Astrocyte (in vitro differentiated cells and primary cell): ENCODE results near the gene SDSL.

Source experiments
- EZH2 ChIP-seq: IDR thresholded peaks from 2 replicates; pipeline ENCODE4 v1.6.1; 2012; ENCODE audit warnings: mild to moderate bottlenecking, low read length, inconsistent platforms; ENCODE audit not compliant: insufficient read depth
- TF ChIP-seq, protein P1 (sequence below): IDR thresholded peaks from 2 replicates; pipeline ENCODE4 v1.5.1; 2011; ENCODE audit warnings: low read depth, mild to moderate bottlenecking, inconsistent platforms, low read length, moderate library complexity; ENCODE audit not compliant: insufficient read depth

DNA sequence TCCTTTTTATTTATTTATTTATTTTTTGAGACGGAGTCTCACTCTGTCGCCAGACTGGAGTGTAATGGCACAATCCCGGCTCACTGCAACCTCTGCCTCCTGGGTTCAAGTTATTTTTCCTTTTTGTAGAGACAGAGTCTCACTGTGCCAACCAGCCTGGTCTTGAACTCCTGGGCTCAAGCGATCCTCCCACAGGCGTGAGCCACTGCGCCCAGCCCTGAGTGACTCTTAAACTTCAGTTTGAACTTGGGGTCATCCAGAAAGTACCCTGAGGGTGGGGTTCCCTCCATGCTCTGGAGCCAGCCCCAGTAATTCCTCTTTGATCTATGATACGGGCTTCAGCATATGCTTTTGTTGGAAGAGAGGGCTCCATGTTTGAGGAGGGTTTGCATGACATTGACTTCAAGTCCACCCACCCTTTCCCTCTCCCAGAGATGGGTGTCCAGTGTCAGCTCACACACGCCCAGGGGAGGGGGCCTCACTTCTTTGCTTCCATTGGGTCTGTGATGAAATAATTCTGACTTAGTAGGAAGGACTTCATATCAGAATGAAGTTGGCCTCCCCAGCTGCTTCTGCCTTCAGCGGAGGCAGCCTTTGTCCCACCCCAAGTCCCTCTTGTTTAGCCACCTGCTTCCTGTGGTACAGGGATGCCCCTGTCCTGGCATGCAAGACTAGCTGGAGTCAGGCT lies 30.4 kb upstream of the SDSL start:
- TF ChIP-seq, protein P1, sequence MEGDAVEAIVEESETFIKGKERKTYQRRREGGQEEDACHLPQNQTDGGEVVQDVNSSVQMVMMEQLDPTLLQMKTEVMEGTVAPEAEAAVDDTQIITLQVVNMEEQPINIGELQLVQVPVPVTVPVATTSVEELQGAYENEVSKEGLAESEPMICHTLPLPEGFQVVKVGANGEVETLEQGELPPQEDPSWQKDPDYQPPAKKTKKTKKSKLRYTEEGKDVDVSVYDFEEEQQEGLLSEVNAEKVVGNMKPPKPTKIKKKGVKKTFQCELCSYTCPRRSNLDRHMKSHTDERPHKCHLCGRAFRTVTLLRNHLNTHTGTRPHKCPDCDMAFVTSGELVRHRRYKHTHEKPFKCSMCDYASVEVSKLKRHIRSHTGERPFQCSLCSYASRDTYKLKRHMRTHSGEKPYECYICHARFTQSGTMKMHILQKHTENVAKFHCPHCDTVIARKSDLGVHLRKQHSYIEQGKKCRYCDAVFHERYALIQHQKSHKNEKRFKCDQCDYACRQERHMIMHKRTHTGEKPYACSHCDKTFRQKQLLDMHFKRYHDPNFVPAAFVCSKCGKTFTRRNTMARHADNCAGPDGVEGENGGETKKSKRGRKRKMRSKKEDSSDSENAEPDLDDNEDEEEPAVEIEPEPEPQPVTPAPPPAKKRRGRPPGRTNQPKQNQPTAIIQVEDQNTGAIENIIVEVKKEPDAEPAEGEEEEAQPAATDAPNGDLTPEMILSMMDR: no peak
- TF ChIP-seq EZH2: no peak
